Inflammatory macrophage (primary cell): ENCODE measurements around the gene METRNL.
"Not testable (repeated sequence)": the region's sequence is repeated elsewhere in the genome, so short reads cannot be mapped to it uniquely, and the experiment has no call there.

ENCODE experiments used
- DNase-seq, 2 donors: peaks; one replicate each; pipeline ENCODE4 v3.0.0-alpha.2; 2020 to 2022
- total RNA-seq, 18 experiments: gene quantifications; one replicate each; lab custom pipeline; 2026; ENCODE audit warnings: mixed read lengths in 6 of 18, inconsistent platforms in 2 of 18; lab: John Stamatoyannopoulos, UW

Gene METRNL
- total RNA-seq: 40.0 to 107 (median 62.8) reads per million in 18 experiments

DNA sequence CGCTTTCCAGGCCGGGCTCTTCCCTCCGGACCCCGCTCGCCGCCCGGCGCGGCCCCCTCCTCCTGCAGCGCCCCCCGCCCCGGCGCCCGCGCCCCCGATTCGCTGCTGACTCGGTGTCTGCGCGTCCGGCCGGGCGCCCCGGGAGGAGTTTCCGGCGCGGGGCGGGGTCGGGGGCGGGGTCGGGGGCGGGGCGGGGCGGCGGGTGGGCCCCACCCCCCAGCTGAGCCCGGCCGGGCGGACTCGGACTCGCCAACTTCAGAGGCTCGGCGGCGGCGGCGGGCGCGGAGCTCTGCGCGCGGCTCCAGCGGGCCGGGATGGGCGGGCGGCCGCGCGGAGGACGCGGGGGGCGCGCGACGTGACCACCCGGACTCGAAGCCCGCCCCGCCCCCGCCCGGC lies at the start of gene METRNL:
TSS of gene METRNL (plus strand) at position 258 of the 396 bp plus-strand sequence. CDS start 207 bp downstream, outside the sequence.
- peak; percentile 63 to 84 for DNase-seq

DNA sequence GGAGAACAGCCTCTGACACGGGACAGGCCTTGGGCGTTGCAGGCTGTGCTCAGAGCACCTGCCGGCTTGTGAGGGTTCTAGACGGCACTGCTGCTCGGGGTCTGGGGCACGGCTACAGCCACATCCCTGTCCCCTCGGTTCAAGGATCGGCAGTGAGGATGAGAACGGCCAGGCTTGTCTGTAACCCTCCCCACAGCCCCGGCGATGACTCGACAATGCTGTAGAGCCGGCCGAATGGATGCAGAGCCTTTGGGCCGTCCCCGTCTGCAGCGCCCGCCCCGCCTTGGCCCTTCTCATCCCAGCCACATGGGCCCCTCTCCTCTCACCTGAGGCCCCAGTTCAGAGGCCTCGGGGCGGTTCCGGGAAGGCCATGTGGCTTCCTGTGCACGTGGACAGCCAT lies 49.0 kb upstream of the METRNL start:
- DNase-seq: no peak

GRCh38 chr17:83031321-83031945 lies 48.0 kb upstream of the METRNL start:
- no peak for DNase-seq

GRCh38 chr17:83031946-83032451 lies 47.4 kb upstream of the METRNL start:
- not testable (repeated sequence) for DNase-seq

DNA sequence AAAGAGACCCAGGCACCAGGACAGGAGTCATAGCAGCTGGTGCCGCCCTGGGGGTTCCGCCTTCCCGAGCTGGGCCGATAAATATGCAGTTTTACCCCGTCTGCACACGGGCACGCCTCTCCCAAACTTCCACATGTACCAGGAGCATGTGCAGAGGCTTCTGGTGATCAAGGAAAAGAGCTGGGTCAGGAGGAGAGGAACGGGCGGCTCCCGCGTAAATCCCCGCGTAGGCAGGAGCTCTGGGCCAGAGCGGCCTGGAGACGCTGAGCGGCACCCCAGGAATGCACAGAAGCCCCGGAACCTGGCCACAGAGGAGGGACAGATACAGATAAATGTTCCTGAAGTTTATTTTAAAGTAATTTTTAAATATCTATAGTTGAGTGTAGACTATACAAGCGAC lies 46.6 kb upstream of the METRNL start:
- DNase-seq: no peak

DNA sequence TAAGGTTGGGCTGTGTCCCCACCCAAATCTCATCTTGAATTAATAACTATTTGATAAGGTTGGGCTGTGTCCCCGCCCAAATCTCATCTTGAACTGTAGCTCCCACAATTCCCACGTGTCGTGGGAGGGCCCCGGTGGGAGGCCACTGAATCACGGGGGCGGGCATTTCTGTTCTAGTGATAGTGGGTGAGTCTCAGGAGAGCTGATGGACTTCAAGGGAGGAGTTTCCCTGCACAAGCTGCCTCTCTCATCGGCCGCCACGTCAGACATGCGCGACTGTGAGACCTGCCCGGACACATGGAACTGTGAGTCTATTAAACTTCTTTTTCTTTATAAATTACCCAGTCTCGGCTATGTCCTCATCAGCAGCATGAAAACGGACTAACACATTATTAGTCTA lies 44.9 kb upstream of the METRNL start:
- no peak for DNase-seq

GRCh38 chr17:83035722-83036121 lies 43.7 kb upstream of the METRNL start:
- DNase-seq: no peak

DNA sequence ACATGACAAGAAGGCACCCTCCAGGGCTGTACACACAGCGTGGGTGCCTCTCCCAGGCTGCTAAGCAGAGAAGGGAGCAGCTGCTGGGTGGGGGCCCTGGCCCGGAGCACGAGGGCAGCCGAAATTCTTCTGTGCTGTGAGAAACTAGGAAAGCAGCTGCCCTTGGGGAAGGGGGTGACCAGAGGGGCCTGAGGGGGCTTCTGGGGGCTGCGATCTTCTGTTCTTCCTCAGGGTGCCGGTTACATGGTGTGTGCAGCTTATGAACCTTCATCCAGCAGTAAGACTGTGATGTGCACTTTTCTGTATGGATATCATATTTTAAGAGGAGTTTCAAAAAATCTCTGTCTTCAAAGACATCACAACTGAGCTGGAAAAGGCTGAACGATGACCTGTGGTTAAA lies 43.2 kb upstream of the METRNL start:
- DNase-seq: no peak

DNA sequence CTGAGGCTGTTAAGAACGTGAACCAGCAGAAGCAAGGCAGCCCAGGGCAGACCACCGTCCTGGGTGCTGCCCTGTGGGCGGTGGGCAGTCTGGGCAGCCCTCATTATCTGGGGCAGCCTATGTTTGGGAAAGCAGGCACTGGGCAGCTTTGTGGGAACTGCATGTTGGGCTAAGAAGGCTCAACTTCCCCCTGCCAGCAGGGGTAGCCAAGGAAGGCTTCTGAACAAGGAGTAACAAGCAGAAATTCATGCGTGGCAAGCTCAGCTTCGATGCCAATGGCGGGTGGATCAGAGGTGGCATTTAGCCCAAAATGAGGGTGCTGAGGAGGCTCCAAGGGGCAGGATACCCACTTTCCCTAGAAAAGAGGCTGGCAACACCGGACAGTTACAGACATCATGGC lies 42.7 kb upstream of the METRNL start:
- DNase-seq: no peak

GRCh38 chr17:83037084-83037873 lies 42.1 kb upstream of the METRNL start:
- no peak for DNase-seq

GRCh38 chr17:83037874-83038165 lies 41.6 kb upstream of the METRNL start:
- no peak for DNase-seq

DNA sequence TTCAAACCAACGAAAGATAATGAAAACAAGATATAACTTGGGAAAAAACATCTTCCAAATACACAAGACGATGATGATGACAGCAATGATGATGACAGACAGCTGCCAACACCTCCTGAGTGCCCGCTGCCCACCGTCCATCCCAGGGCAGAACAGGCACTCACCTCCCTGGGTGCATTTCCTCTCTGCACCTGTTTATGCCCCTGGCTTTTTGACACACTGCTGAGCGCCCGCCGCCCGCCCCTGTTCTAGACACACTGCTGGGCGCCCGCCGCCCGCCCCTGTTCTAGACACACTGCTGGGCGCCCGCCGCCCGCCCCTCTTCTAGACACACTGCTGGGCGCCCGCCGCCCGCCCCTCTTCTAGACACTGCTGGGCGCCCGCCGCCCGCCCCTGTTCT lies 40.4 kb upstream of the METRNL start:
- DNase-seq: not testable (repeated sequence)

DNA sequence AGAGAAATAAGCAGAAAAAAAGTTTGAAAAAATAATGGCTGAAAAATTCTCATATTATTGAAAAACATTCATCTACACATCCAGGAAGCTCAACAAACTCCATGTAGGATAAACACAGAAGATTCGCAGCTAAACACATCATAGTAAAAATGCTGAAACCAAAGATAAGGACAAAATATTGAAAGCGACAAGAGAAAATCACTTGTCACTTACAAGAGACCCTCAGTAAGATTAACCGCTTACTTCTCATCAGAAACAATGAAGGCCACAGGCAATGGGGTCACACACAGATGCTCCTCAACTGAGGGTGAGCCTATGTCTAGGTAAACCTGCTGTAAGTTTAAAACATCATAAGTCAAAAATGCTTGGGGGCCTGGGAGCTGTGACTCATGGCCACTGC lies 38.1 kb upstream of the METRNL start:
- DNase-seq: no peak

- no peak for DNase-seq
Measured at GRCh38 chr17:83042522-83043158, 36.8 kb upstream of the METRNL start.

- not testable (repeated sequence) for DNase-seq
Measured at GRCh38 chr17:83044479-83044878, 34.9 kb upstream of the METRNL start.

- peak in 1 of 2 donors; percentile 25 for DNase-seq
Measured at GRCh38 chr17:83046448-83047181, 32.8 kb upstream of the METRNL start.

DNA sequence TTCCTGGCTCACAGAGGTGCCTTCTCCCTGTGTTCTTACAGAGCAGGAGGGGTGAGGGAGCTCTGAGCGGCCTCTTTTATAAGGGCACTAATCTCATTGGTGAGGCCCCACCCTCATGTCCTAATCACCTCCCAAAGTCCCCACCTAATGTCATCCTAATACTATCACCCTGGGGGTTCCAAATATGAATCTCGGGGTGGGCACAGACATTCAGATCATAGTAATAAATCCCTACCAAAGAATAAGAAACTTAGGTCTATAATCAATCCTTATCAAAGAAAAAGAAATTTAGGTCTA lies 32.3 kb upstream of the METRNL start:
- no peak for DNase-seq

DNA sequence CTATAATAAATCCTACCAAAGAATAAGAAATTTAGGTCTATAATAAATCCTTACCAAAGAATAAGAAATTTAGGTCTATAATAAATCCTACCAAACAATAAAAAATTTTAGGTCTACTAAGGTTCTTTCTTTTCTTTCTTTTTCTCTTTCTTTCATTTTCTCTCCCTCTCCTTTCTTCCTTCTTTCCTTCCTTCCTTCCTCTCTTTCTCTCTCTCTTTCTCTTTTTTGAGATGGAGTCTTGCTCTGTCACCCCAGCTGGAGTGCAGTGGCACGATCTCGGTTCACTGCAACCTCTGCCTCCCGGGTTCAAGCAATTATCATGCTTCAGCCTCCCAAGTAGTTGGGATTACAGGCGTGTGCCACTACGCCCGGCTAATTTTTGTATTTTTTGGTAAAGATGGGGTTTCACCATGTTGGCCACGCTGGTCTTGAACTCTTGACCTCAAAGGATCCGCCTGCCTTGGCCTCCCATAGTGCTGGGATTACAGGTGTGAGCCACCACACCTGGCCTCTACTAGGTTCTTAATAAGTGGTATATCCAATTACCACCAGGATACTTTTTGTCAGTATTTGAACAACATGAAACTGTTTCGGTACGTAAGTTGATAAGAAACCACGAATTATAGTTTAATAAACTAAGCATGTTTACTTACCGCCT lies 31.5 kb upstream of the METRNL start:
- DNase-seq: not testable (repeated sequence)

GRCh38 chr17:83050651-83051395 lies 28.6 kb upstream of the METRNL start:
- DNase-seq: no peak

DNA sequence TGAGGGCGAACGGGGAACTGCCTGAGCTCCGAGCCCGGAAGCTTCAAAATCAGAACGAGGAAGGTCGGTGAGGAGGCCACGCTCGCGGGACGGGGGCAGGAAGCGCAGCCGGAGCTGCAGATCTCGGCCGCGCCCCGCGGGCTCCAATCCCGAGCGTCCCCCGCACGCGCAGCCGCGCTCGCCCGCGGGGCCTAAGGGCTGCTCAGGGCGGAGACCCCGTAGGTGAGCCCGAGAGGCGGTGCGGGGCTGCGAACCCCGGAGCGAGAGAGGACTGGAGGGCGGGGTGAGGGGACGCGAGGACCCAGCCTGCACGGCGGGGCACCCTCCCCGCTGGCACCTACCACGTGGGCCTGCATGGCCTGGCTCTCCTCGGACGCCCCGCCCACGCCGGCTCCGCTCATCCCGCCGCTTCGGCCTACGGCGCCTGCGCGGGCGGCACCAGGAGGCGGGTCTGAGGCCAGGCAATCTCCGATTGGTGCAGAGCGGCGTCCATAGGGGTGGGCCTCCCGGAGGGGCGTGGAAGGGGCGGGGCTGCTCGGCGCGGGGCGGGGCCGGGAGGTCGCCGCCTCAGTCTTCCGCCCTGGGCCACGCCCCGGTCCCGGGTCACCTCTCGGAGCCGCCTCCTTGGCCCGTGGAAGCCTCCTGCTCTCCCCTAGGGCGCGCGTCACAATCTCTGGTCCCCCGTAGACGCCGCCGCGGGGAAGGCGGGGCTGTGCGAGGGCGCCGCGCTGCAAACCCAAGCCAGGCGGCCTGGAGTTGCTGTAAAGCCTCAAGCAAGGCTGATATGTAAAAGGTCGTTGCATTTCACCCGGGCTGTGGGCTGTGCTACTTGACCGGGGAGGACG lies 27.8 kb upstream of the METRNL start:
- DNase-seq: peak; percentile 99

DNA sequence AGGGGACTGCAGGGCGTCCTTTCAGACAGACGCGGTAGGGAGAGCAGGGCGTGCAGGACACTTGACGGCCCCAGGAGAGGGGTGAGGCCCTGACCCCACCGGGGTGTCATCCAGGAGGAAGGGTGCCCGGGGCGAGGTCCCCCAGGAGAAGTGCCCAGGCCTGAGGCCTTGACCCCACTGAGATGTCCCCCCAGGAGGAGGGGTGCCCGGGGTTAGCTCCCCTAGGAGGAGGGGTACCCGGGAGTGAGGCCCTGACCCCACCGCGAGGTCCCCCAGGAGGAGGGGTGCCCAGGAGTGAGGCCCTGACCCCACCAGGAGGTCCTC lies 27.2 kb upstream of the METRNL start:
- no peak for DNase-seq
